Transverse colon (tissue), 4 donors: ENCODE measurements around the gene TIGD1.

Experiments used
- CTCF ChIP-seq, 5 experiments: fragments of 200-600 bp in 3 of 5; fragments of 450-650 bp in 2 of 5; sonication (generic) in 3 of 5; IDR thresholded peaks; 1 replicate in 2 of 5; 2 replicates in 3 of 5; pipeline ENCODE4 v1.5.1; 2016 to 2017; ENCODE audit warnings: antibody characterized with exemption in 5 of 5, inconsistent platforms in 3 of 5, mild to moderate bottlenecking in 2 of 5, moderate library complexity in 1 of 5
- POLR2AphosphoS5 ChIP-seq, 3 donors: sonication (generic); formaldehyde crosslinking; IDR thresholded peaks; one replicate each; pipeline ENCODE4 v1.6.1; 2016; ENCODE audit warnings: antibody characterized with exemption in 3 of 3

- TF ChIP-seq CTCF (IDR thresholded peaks at IDR 0.05) = no peak
- TF ChIP-seq POLR2AphosphoS5 (IDR thresholded peaks at IDR 0.05) = no peak
Measured at GRCh38 chr2:232539298-232540231, 10.8 kb downstream of the TIGD1 start, which contains the start of gene CHRNG.
